BJ (cell line): ENCODE results near the gene GNG14. TPM values are rescaled to one million over a fixed set of nuclear protein-coding genes. Genes with fewer than 3 reads are reported as not detected.

Source experiments
- CTCF ChIA-PET: fragments of 350-600 bp; formaldehyde crosslinking; extraction: SDS; loops from one replicate; lab custom pipeline; 2021; ENCODE audit warnings: antibody characterized with exemption, inconsistent platforms; lab: Yijun Ruan, JAX
- POLR2A ChIA-PET: fragments of 300-600 bp; sonication (Branson Sonifier 250); formaldehyde crosslinking; extraction: SDS; loops from one replicate; lab custom pipeline; 2021; ENCODE audit warnings: antibody characterized with exemption; lab: Charles Lee
- DNase-seq: peaks from one replicate; pipeline ENCODE4 v3.0.0-alpha.2; 2011; ENCODE audit warnings: low read depth
- H3K27me3 ChIP-seq: 2 replicates; pipeline ENCODE4 v1.6.0; 2011; ENCODE audit warnings: low read length; ENCODE audit not compliant: control insufficient read depth, insufficient read depth
- H3K36me3 ChIP-seq: 2 replicates; pipeline ENCODE4 v1.5.1; 2011; ENCODE audit warnings: low read length; ENCODE audit not compliant: control insufficient read depth, insufficient read depth
- H3K4me3 ChIP-seq: 2 replicates; pipeline ENCODE4 v1.5.1; 2011; ENCODE audit warnings: low read depth, mild to moderate bottlenecking, control low read depth, low read length
- CTCF ChIP-seq: IDR thresholded peaks from 2 replicates; pipeline ENCODE4 v1.5.1; 2011; ENCODE audit warnings: low read depth, mild to moderate bottlenecking, control low read depth, inconsistent platforms, low read length, moderate library complexity; ENCODE audit not compliant: insufficient read depth
- polyA plus RNA-seq: library from polyadenylated mRNA; depleted of rRNA; stranded (reverse); fragments of >200 nt; gene quantifications from 2 replicates; pipeline ENCODE4 v1.2.3, GENCODE V29; 2011

The GNG14 gene
- polyA plus RNA-seq, 1 experiment, result not detected

- POLR2A ChIA-PET, result no interaction called here
- no peak for TF ChIP-seq CTCF
- H3K4me3 ChIP-seq, result no peak overlapping the region
- CTCF ChIA-PET, result no interaction called here
- H3K27me3 ChIP-seq, result no peaks in the 10 kb centered on the region
- DNase-seq, result no peak
- no peaks in the 10 kb centered on the region; the same call in 1 of the 2 replicates for H3K36me3 ChIP-seq
Measured at GRCh38 chr19:12646551-12646950, 41.2 kb upstream of the GNG14 start.

- H3K36me3 ChIP-seq, result no peaks in the 10 kb centered on the region; the same call in 1 of the 2 replicates
- ChIA-PET CTCF (no interaction called here), POLR2A (no interaction called here)
- TF ChIP-seq CTCF, result no peak
- no peaks in the 10 kb centered on the region for H3K27me3 ChIP-seq
- no peak for DNase-seq
- H3K4me3 ChIP-seq, result no peak overlapping the region
Measured at GRCh38 chr19:12647047-12647446, 40.8 kb upstream of the GNG14 start.

GRCh38 chr19:12647490-12648071 lies 40.2 kb upstream of the GNG14 start:
- Histone ChIP-seq H3K27me3 (no peaks in the 10 kb centered on the region), H3K36me3 (no peaks in the 10 kb centered on the region; the same call in 1 of the 2 replicates), H3K4me3 (peak overlapping the region; percentile 25)
- ChIA-PET CTCF (no interaction called here), POLR2A (no interaction called here)
- TF ChIP-seq CTCF, result no peak
- DNase-seq, result no peak

GRCh38 chr19:12648088-12648487 lies 39.7 kb upstream of the GNG14 start:
- TF ChIP-seq CTCF, result peak; percentile 34
- H3K4me3 ChIP-seq, result peak overlapping the region; percentile 25
- ChIA-PET CTCF (no interaction called here), POLR2A (no interaction called here)
- DNase-seq, result no peak
- no peaks in the 10 kb centered on the region for H3K27me3 ChIP-seq
- H3K36me3 ChIP-seq, result no peaks in the 10 kb centered on the region; the same call in 1 of the 2 replicates

GRCh38 chr19:12649941-12650340 lies 37.9 kb upstream of the GNG14 start:
- POLR2A ChIA-PET, result no interaction called here
- CTCF ChIA-PET, result interaction anchor here (0.6 to 2.3 kb wide), 3 partner anchors 8 to 12 kb away, joined by 3 to 8 read pairs (median 3); no protein-coding TSS in a partner anchor
- no peak for DNase-seq

More at GRCh38 chr19:12649941-12650340, 37.9 kb upstream of the GNG14 start:
- peaks cover 2% of the 10 kb centered on the region; the same call in 1 of the 2 replicates for H3K36me3 ChIP-seq
- H3K4me3 ChIP-seq, result no peak overlapping the region
- no peaks in the 10 kb centered on the region for H3K27me3 ChIP-seq
- no peak for TF ChIP-seq CTCF
